ENCODE results near the gene RAD51B.
A peak's percentile ranks its signal among the peaks of the same experiment; 100 is the strongest.

RAD51B gene

GRCh38 chr14:68756000-68756481 is 936.5 kb downstream of the RAD51B start:
- H3K4me3 ChIP-seq (replicated peaks; ENCODE audit: insufficient read depth, low read length) = no peak overlapping the region
- no peak for TF ChIP-seq SPI1 (IDR thresholded peaks at IDR 0.05; ENCODE audit: borderline replicate concordance, low read depth)
- no peak for TF ChIP-seq GABPA (IDR thresholded peaks at IDR 0.05; ENCODE audit: low read depth)
- no peak for TF ChIP-seq POLR2AphosphoS5 (IDR thresholded peaks at IDR 0.05; ENCODE audit: low read depth)
- no peak for TF ChIP-seq REST (IDR thresholded peaks at IDR 0.05; ENCODE audit: insufficient replicate concordance, low read depth)
- TF ChIP-seq, protein P1, sequence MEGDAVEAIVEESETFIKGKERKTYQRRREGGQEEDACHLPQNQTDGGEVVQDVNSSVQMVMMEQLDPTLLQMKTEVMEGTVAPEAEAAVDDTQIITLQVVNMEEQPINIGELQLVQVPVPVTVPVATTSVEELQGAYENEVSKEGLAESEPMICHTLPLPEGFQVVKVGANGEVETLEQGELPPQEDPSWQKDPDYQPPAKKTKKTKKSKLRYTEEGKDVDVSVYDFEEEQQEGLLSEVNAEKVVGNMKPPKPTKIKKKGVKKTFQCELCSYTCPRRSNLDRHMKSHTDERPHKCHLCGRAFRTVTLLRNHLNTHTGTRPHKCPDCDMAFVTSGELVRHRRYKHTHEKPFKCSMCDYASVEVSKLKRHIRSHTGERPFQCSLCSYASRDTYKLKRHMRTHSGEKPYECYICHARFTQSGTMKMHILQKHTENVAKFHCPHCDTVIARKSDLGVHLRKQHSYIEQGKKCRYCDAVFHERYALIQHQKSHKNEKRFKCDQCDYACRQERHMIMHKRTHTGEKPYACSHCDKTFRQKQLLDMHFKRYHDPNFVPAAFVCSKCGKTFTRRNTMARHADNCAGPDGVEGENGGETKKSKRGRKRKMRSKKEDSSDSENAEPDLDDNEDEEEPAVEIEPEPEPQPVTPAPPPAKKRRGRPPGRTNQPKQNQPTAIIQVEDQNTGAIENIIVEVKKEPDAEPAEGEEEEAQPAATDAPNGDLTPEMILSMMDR (IDR thresholded peaks at IDR 0.05; ENCODE audit: insufficient read depth, low read length) = no peak
- DNase-seq (ENCODE audit: low read depth in 1 of 2, low spot score in 1 of 2) = no peak
- H3K27me3 ChIP-seq (ENCODE audit: insufficient read depth, poor library complexity, severe bottlenecking) = no peaks in the 10 kb centered on the region
- H3K27ac ChIP-seq (replicated peaks) = no peak overlapping the region

DNA sequence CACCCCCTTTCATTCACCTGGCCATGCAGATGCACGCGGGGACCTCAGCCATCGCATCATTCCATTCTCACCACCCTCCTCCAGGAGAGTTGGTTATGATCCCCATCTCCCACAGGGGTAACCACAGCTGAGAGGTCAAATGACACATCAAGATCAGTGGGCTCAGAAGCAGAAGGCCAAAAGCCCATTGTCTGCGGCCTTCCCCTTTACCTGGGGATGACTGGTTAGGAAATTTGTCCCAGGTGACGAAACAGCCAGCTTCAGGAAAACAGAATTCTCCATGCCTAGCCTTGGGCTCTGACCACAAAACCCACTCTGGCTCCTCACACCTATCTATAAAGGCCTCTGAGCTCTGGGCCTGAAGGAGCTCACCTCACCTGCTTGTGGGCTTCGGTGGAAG is 937.2 kb downstream of the RAD51B start:
- no peak overlapping the region for H3K4me3 ChIP-seq (replicated peaks; ENCODE audit: insufficient read depth, low read length)
- TF ChIP-seq, protein P1 (IDR thresholded peaks at IDR 0.05; ENCODE audit: insufficient read depth, low read length) = no peak
- TF ChIP-seq REST (IDR thresholded peaks at IDR 0.05; ENCODE audit: insufficient replicate concordance, low read depth) (no peak), POLR2AphosphoS5 (IDR thresholded peaks at IDR 0.05; ENCODE audit: low read depth) (no peak), SPI1 (IDR thresholded peaks at IDR 0.05; ENCODE audit: borderline replicate concordance, low read depth) (no peak), GABPA (IDR thresholded peaks at IDR 0.05; ENCODE audit: low read depth) (no peak)
- no peak for DNase-seq (ENCODE audit: low read depth in 1 of 2, low spot score in 1 of 2)
- H3K27me3 ChIP-seq (ENCODE audit: insufficient read depth, poor library complexity, severe bottlenecking) = no peaks in the 10 kb centered on the region
- no peak overlapping the region for H3K27ac ChIP-seq (replicated peaks)

DNA sequence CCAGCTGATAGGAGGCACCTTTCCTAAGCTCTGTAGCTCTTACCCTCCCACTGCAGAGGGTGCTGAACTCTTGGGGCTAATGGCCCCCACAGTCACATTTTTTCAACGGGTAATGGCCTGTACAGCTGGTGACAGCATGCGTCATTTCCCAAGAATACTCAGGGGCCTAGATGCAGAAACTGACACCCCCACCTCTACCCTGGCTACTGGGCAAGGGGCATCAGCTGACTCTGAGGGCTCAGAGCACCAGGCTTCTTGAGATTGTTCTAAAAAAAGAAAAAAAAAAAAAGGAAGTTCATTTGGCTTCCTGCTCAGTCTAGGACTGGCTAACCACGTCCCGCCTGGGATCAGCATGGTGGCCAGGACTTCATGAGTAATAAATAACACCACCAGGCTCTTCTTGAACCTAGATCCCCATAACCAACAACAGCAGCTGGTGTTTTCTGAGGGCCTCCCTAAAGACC is 938.1 kb downstream of the RAD51B start:
- H3K27me3 ChIP-seq (ENCODE audit: insufficient read depth, poor library complexity, severe bottlenecking) = no peaks in the 10 kb centered on the region
- H3K4me3 ChIP-seq (replicated peaks; ENCODE audit: insufficient read depth, low read length) = no peak overlapping the region
- no peak overlapping the region for H3K27ac ChIP-seq (replicated peaks)
- TF ChIP-seq SPI1 (IDR thresholded peaks at IDR 0.05; ENCODE audit: borderline replicate concordance, low read depth) (no peak), REST (IDR thresholded peaks at IDR 0.05; ENCODE audit: insufficient replicate concordance, low read depth) (no peak), GABPA (IDR thresholded peaks at IDR 0.05; ENCODE audit: low read depth) (no peak)
- TF ChIP-seq, protein P1 (IDR thresholded peaks at IDR 0.05; ENCODE audit: insufficient read depth, low read length) = no peak
- DNase-seq (ENCODE audit: low read depth in 1 of 2, low spot score in 1 of 2) = peak; percentile 10 to 41

Measured in HL-60 (cell line).